Mononuclear cell (primary cell): ENCODE results near the gene SNRNP25. TPM values are rescaled to one million over a fixed set of nuclear protein-coding genes. Genes with fewer than 3 reads are reported as not detected.

Experiments used
- H3K27me3 ChIP-seq: 2 replicates; pipeline ENCODE4 v1.6.0; 2011; ENCODE audit warnings: low read length, control low read depth; ENCODE audit not compliant: insufficient read depth
- H3K4me1 ChIP-seq: 2 replicates; pipeline ENCODE4 v1.5.1; 2011; ENCODE audit warnings: mild to moderate bottlenecking, low read length, control low read depth; ENCODE audit not compliant: insufficient read depth
- H3K4me3 ChIP-seq: 2 replicates; pipeline ENCODE4 v1.5.1; 2011; ENCODE audit warnings: mild to moderate bottlenecking, low read length, moderate library complexity
- H3K9me3 ChIP-seq: 2 replicates; pipeline ENCODE4 v1.5.1; 2011; ENCODE audit warnings: low read depth, mild to moderate bottlenecking, control low read depth, low read length
- total RNA-seq: library from RNA; depleted of rRNA; stranded (reverse); fragments of >200 nt; gene quantifications from one replicate; pipeline ENCODE4 v1.2.3, GENCODE V29; 2012

The SNRNP25 gene
- total RNA-seq, 1 donor = 6.7 TPM

DNA sequence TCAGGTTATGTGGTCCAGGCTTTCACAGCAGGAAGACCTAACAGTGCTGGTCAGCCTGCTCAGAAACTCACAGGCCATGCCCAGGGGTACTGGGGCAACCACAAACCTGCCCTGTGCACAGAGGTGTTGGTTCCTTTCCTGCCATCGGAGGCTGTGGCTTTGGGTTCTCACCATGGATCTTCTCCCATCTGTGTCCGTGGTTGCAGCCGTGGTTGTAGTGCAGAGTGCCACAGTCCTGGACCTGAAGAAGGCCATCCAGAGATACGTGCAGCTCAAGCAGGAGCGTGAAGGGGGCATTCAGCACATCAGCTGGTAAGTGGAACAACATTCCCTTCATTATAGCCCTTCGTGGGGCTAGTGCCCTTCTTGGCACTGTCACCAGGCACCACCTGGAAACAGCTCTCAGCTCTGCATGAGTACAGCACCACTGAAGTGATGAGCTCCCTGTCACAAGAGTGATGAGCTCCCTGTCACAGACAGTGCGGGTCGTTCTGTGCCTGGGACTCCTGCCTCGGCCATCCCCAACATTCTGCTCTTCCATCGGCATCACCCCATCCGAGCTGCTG, 2.0 kb downstream of the SNRNP25 start:
- no peaks in the 10 kb centered on the region for H3K27me3 ChIP-seq
- H3K4me3 ChIP-seq = no peak overlapping the region
- peaks cover 31% of the 10 kb centered on the region for H3K4me1 ChIP-seq
- no peaks in the 10 kb centered on the region for H3K9me3 ChIP-seq

DNA sequence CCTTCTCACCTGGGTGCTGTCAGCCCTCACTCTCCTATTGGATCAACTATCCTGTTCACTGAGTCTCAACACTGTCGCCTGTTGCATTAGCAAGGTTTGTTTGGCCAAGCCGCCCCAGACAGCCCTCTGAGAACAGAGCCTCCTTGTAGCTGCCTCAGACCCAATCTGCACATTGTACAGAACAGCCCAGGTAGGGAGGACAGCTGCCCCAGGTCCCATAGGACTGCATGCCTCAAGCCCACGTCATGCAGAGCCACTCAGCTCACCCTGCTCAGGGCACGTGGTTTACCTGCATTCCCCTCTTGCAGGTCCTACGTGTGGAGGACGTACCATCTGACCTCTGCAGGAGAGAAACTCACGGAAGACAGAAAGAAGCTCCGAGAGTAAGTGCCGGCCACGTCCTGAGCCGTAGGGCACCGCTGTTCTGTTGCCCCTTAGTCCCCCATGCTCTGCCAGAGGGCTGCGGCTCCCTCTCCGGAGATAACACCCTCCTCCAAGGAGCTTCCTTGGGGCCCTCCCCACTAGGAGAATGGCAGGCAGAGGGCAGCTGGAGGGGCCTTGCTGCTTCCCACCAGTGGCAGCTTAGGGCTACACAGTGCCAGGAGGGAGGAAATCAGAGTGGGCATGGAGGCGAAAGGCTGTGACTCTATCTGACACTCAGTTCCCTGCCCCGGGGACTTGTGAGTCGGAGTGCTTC, 2.8 kb downstream of the SNRNP25 start:
- Histone ChIP-seq H3K27me3 (no peaks in the 10 kb centered on the region), H3K4me1 (peaks cover 24% of the 10 kb centered on the region), H3K9me3 (no peaks in the 10 kb centered on the region), H3K4me3 (no peak overlapping the region)

DNA sequence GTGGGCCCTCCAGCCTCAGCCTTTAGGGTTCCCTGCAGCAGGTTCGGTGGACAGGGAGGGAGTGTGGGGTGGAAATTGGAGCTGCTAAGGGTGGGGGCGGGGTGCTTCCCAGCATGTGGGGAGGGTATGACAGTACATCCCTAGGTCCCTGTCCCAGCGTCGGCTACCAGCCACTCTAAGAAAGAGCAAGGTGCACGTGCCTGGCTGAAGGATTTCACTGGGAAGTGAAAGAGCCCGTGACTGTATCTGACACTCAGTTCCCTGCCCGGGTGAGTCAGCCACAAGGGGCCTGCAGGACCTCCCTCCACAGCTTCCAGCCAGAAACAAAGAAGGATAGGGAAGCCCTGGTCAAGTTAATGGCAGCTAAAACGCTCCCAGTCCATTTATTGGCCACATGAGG, 4.1 kb downstream of the SNRNP25 start:
- H3K27me3 ChIP-seq = no peaks in the 10 kb centered on the region

DNA sequence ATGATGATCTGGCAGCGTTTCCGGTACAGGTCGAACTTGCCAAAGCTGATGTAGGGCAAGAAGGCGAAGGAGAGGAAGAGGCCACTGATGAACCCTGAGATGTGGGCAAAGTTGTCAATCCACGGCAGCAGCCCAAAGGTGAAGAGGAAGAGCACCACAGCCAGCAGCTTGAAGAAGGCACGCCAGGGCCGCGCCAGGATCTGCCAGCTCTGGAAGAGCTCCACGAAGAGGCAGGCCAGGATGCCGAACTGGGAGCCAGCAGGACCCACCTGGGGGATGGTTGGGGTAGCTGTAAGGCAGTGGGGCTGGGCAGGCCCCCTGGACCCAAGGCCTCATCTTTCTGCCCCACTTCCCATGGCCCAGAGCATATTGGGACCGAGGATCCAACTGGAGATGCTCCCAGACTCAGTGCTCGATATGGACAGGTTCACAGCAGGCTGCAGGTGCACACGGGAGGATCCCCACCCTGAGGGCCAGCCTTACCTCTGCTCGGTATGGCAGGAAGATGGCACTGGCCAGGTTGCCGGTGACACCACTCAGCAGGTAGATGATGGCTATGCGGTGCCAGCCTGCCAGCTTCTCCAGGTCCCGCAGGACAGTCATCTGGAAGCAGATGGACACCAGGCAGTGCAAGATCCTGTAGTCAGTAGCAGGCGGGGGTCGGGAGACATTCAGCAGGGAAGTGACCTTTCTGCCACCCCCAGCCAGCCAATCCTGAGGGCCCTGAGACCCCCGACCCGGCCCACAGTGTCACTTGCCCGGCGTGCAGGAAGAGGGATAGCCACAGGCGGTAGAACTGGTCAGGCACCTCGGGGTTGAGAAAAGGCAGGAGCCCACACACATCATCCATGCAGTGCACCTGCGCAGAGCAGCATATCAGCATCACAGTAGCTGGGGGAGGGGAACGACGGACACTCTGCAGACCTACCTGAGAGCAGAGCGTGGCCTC, 5.1 kb downstream of the SNRNP25 start:
- peaks cover 8% of the 10 kb centered on the region for H3K4me1 ChIP-seq

More for the DNA sequence above, 4.1 kb downstream of the SNRNP25 start:
- no peaks in the 10 kb centered on the region for H3K9me3 ChIP-seq
- H3K4me3 ChIP-seq = no peak overlapping the region
- H3K4me1 ChIP-seq = peaks cover 12% of the 10 kb centered on the region

DNA sequence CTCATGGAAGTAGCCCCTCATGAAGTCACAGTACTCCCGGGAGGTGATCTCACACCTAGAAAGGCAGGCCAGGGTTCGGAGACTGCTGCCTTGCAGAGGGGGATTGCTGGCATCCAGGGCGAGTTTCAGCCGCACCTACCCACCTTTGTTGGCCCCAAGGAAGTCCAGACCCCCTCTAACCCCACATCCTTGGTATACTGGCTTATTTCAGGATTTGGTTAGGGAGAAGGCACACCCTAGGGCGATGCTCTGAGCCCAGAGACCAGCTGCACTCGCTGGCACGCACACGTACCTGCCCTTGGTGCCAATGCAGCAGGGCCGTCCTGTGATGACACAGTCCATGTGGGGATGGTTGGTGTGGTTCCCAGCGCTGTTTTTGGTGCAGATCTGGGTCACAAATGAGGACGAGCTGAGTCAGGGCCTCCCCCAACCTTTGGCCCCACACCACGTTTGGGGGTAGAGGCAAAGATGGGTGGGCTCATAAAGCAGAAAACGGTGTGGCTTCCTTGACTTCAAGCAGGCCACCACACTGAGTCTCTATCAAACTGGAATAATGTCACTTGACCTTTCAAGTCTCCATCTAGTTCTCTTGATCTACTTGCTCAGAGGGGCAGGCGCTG, 5.9 kb downstream of the SNRNP25 start:
- peaks cover 2% of the 10 kb centered on the region for H3K4me1 ChIP-seq
- no peaks in the 10 kb centered on the region for H3K27me3 ChIP-seq
- H3K4me3 ChIP-seq = no peak overlapping the region
- no peaks in the 10 kb centered on the region for H3K9me3 ChIP-seq

More for the DNA sequence above, 5.1 kb downstream of the SNRNP25 start:
- no peak overlapping the region for H3K4me3 ChIP-seq
- no peaks in the 10 kb centered on the region for H3K9me3 ChIP-seq
- no peaks in the 10 kb centered on the region for H3K27me3 ChIP-seq

DNA sequence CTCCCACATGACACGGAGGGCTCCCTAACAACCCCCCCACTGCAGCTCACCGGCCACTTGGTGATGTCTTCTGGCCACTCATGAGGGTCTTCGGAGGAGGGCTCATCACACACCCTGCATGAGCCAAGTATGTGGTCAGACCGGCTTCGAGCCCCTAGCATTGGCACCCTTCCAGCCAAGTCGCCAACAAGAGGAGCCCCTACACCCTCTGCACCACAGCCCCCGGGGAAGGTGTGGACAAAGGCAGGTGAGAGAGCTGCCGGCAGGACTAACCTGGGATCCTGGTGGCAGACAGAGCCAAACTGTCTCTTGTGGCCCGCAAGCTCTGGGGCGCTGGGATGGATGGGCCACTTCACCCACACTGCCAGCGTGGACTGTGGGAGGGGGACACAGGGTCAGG, 6.5 kb downstream of the SNRNP25 start:
- Histone ChIP-seq H3K9me3 (no peaks in the 10 kb centered on the region), H3K4me3 (no peak overlapping the region), H3K4me1 (no peaks in the 10 kb centered on the region), H3K27me3 (no peaks in the 10 kb centered on the region)

DNA sequence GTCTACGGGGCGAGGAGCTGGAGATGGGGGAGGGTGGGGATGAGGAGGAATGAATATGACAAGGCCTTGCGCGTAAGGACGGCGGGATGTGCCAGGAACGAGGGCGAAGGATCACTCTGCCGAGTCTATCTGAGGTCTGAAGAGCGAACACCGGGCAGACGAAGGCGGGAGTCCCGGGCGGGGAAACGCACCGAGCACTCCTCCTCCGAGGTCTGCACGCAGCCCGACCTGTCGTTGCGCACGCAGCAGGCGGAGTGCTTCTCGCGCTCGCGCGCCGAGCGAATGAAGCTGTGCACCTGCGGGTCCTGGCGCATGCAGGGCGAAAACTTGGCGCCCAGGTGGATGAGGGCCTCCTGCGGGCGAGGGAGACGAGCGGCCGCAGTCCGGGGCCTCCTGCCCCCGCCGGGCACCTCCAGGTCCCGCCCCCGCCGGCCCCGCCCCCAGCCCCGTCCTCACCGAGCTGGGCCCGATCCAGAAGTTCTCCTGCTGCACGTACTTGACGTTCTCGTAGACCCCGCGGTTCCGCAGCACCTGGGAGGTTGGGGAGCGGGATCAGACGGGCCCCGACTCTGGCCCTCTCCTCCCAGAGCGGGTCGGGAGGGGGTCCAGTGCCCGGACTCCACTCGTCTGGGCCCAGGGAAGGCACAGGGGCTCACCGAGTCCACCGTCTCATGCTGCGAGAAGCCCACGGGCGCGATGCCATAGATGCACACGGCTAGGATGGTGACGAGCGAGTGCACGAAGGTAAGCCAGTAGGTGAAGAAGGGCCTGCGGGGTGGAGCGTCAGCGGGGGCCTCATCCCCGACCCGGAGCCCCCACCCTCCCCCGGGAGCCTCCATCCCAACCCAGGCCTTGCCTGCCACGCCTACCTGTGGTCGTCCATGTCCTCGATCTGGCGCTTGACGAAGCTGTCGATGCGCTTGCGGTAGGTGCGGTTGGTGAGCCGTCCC, 7.6 kb downstream of the SNRNP25 start:
- Histone ChIP-seq H3K27me3 (no peaks in the 10 kb centered on the region), H3K4me3 (no peak overlapping the region), H3K9me3 (no peaks in the 10 kb centered on the region), H3K4me1 (no peaks in the 10 kb centered on the region)

DNA sequence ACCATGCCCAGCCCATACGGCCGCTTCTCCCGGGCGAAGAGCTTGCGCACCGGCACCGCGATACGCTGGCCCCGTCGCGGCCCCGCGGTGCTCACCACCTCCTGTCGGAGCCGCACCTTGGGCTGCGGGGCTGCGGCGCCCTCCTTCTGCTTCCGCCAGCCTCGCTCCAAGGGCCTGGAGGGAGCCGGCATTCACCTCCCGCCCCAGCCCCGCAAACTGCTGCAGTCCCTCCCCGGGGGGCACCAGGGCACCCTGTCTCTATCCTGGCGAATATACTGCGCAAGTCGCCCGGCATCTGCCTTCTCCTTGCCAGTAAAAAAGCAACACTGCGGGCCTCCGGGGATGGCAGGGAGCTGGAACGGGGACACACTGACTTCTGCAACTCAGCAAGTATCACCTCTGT, 8.3 kb downstream of the SNRNP25 start:
- no peaks in the 10 kb centered on the region for H3K9me3 ChIP-seq
- no peaks in the 10 kb centered on the region for H3K4me1 ChIP-seq
- no peak overlapping the region for H3K4me3 ChIP-seq
- H3K27me3 ChIP-seq = no peaks in the 10 kb centered on the region

DNA sequence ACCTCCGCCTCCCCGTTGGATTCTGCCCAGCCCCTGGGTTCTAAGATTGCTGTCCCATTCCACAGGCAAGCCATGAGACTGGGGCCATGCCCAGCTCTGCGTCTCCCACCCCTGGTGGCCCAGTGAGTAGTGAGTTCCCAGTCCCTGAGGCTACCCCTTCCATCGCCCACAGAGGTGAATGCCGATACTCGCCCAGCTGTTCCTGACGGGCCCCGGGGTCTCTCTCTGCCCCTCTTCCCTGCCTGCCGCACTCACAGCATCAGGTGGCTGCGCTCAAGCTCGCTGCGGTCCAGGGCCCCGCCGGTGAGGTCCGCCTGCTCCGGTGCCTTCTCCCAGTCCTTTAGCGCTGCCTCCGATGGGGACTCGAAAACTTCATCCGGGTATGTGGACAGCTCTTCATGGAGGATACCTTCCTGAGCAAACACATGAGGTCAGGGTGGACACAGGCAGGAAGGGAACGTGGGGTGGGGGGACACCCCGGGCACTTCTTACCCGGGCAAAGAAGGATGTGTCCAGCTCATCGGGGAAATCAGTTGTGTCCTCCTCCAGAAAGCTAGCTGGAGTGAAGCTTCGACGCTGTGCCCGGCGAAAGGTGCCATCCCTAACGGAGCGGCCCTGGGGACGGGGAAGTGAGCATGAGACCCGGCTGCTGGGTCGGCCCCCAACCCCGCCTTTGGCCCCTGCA, 8.8 kb downstream of the SNRNP25 start:
- Histone ChIP-seq H3K9me3 (no peaks in the 10 kb centered on the region), H3K4me3 (no peak overlapping the region), H3K27me3 (no peaks in the 10 kb centered on the region), H3K4me1 (no peaks in the 10 kb centered on the region)

DNA sequence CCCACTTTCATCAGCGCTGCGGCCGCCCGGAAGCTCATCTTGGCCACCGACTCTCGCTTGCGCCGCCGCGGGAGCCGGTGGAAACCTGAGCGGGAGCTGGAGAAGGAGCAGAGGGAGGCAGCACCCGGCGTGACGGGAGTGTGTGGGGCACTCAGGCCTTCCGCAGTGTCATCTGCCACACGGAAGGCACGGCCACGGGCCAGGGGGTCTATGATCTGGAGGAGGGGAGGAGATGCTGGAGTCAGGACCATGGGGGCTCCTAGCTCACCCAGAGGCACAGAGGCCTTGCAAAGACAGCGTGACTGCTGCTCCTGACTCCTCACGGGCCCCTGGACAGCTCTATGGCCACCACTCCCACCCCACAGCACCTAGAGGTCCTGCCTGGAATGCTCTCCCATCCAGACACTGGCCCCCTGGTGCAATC, 9.4 kb downstream of the SNRNP25 start:
- no peak overlapping the region for H3K4me3 ChIP-seq
- H3K9me3 ChIP-seq = no peaks in the 10 kb centered on the region
- H3K27me3 ChIP-seq = no peaks in the 10 kb centered on the region
- no peaks in the 10 kb centered on the region for H3K4me1 ChIP-seq

DNA sequence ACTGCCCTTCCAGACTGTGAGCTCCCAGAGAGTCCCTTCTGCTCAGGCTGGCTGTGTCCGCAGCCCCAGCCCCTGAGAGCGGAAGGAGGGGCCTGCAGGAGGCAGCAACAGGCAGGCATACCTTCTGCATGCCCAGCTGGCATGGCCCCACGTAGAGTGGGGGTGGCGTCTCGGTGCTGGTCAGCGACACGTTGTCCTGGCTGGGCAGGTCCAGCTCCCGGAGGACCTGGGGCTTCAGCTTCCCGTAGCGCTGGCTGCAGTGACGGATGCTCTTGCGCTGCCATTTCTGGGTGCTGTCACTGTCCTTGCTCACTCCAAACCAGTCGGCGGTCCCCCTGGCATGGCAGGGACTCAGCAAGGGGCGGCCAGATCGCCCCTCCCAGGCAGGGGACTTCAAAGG, 9.8 kb downstream of the SNRNP25 start:
- Histone ChIP-seq H3K27me3 (no peaks in the 10 kb centered on the region), H3K4me3 (no peak overlapping the region), H3K4me1 (no peaks in the 10 kb centered on the region), H3K9me3 (no peaks in the 10 kb centered on the region)

DNA sequence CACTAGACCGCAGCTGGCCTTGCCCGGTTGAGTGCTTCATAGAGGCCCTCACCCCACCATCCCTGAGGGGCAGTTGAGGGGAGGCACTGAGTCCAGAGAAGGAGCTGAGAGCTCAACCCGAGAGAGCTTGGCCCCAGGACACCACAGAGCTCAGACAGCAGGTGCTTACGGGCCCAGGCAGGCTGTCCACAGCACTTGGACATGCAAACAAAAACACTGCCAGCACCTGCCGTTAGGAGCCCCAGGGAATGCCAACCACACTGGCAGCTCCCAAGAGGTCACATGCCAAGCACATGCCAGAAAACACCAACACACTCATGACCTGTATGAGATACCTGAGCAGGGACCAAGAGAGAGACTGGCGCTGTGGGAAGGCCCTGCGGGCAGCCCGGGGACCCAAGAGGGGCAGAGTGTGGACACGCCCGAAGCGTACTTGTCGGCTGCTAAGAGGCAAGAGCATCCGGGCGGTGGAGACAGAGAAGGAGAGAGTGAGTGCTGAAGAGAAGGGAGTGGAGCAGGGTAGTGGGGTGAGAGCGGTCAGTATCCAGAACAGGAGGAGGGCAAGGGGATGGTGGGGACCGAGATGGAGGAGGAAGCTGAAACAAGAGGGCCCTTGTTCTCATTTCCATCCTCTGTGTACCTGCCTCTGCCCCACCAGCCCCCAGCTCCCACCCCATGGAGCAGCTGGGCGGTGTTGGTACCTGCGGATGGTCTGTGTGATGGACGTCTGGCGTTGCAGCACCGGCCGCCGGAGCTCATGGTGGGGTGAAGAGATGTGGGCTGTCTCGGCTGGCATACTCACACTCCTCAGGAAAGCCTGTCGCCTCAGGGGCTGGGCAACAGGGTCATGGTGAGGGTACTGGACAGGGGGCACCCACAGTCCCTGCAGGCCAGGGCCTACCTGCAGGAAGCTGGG, 10.6 kb downstream of the SNRNP25 start:
- H3K4me3 ChIP-seq = no peak overlapping the region
- no peaks in the 10 kb centered on the region for H3K9me3 ChIP-seq
- no peaks in the 10 kb centered on the region for H3K4me1 ChIP-seq
- H3K27me3 ChIP-seq = no peaks in the 10 kb centered on the region

DNA sequence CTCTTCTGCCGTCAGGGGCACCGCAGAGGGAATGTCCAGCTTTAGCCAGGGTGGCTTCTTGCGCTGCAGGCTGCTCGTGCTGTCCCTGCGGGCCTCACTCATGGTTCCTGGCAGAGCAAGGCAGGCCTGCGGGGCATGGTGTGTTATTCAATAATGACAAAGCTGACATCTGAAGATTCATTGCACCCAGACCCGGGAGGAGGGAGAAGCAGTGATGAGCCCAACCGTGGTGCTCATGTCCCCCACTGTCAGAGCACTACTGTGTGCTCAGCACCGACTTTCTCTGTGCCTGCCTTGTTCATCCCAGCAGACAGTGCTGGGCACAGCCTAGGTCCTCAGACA, 11.3 kb downstream of the SNRNP25 start:
- H3K27me3 ChIP-seq = no peaks in the 10 kb centered on the region
- H3K9me3 ChIP-seq = no peaks in the 10 kb centered on the region
- H3K4me1 ChIP-seq = no peaks in the 10 kb centered on the region
- no peak overlapping the region for H3K4me3 ChIP-seq
